Activated naive CD8-positive, alpha-beta T cell (primary cell): ENCODE measurements around the gene COQ3.
A peak's percentile ranks its signal among the peaks of the same experiment; 100 is the strongest.

ENCODE experiments used
- H3K27ac Mint-ChIP-seq: one replicate; pipeline ENCODE4 v1.8.0; 2021; ENCODE audit warnings: mixed read lengths
- H3K27me3 Mint-ChIP-seq: one replicate; pipeline ENCODE4 v1.8.0; 2021; ENCODE audit warnings: mixed read lengths
- H3K36me3 Mint-ChIP-seq: one replicate; pipeline ENCODE4 v1.8.0; 2021; ENCODE audit warnings: mixed read lengths
- H3K4me1 Mint-ChIP-seq: one replicate; pipeline ENCODE4 v1.8.0; 2021; ENCODE audit warnings: low read depth, mixed read lengths
- H3K4me3 Mint-ChIP-seq: one replicate; pipeline ENCODE4 v1.8.0; 2021; ENCODE audit warnings: mild to moderate bottlenecking, mixed read lengths
- H3K9me3 Mint-ChIP-seq: one replicate; pipeline ENCODE4 v1.8.0; 2021; ENCODE audit warnings: low read depth, mixed read lengths

COQ3 gene

GRCh38 chr6:99393698-99394531, at the start of gene COQ3:
COQ3 (minus strand) TSS chr6:99394195; CDS start chr6:99394179, 16 bp downstream.
- H3K4me3 Mint-ChIP-seq: peak within 1 kb of the TSS; percentile 95
- H3K27me3 Mint-ChIP-seq: no peaks in the 10 kb centered on the region
- H3K9me3 Mint-ChIP-seq: no peaks in the 10 kb centered on the region
- H3K27ac Mint-ChIP-seq: peak within 1 kb of the TSS; percentile 93
- H3K4me1 Mint-ChIP-seq: peaks cover 19% of the 10 kb centered on the region
- no peaks in the 10 kb centered on the region for H3K36me3 Mint-ChIP-seq

DNA sequence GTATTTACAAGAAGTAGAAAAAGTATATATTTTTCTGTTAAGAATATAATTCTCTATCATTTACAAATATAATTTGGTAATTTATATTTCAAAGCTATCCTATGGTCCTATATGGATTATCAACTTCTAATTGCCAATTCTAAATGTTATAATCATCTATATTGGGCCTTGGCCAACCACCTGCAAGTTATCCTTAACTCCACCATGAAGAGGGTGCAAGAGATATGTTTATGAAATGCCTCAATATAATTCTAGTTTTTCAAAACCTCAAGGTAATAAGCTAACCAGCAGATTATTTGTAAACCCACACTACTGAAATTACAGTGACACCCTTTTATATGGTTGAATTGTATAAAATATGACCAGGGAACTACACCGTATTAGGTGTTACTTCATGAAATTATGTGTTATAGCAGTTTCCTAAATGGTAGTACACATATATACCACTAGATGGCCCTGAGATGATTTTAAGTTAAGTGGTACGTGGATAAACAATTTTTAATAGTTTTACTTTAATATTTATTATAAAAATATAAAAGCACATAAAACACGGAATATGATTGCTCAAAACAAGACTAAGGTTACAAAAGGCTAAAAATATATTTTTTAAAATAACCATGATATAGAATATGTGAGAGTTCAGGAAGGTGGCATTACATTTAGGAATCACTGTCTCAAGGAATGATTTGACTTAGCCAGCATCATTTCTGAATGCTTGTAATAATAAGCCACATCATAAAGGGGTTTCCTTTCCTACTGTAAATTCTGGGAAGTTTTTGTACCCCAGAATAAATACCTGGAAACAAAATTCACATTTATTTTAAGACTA, 40.9 kb upstream of the COQ3 start:
- Mint-ChIP-seq H3K27ac (no peak overlapping the region), H3K9me3 (no peaks in the 10 kb centered on the region)

DNA sequence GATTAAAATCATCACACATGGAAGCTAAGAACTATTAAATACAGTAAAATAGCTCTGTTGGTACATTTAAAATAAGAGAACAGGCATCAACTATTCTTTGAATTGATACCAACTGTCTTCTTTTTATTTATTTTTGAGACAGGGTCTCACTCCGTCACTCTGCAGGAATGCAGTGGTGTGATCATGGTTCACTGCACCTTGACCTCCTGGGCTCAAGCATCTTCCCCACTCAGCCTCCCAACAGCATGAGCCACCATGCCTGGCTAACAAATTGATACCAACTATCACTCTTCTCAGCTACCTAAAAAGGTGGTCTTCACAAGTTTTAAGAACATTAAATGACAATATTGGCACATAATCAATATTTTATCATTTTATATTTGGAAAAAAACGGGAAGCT, 38.9 kb upstream of the COQ3 start:
- Mint-ChIP-seq H3K27ac (no peak overlapping the region), H3K4me1 (peaks cover 6% of the 10 kb centered on the region), H3K9me3 (no peaks in the 10 kb centered on the region), H3K27me3 (no peaks in the 10 kb centered on the region), H3K36me3 (peaks cover 2% of the 10 kb centered on the region), H3K4me3 (no peak overlapping the region)

More for the DNA sequence above, 40.9 kb upstream of the COQ3 start:
- no peak overlapping the region for H3K4me3 Mint-ChIP-seq
- H3K27me3 Mint-ChIP-seq: no peaks in the 10 kb centered on the region
- peaks cover 2% of the 10 kb centered on the region for H3K36me3 Mint-ChIP-seq
- no peaks in the 10 kb centered on the region for H3K4me1 Mint-ChIP-seq

GRCh38 chr6:99431901-99432300, 37.9 kb upstream of the COQ3 start:
- H3K4me3 Mint-ChIP-seq: no peak overlapping the region
- peaks cover 4% of the 10 kb centered on the region for H3K36me3 Mint-ChIP-seq
- no peaks in the 10 kb centered on the region for H3K9me3 Mint-ChIP-seq
- no peaks in the 10 kb centered on the region for H3K27me3 Mint-ChIP-seq
- peaks cover 15% of the 10 kb centered on the region for H3K4me1 Mint-ChIP-seq
- H3K27ac Mint-ChIP-seq: no peak overlapping the region

- no peak overlapping the region for H3K4me3 Mint-ChIP-seq
- no peaks in the 10 kb centered on the region for H3K27me3 Mint-ChIP-seq
- H3K9me3 Mint-ChIP-seq: no peaks in the 10 kb centered on the region
- H3K36me3 Mint-ChIP-seq: peaks cover 11% of the 10 kb centered on the region
- H3K27ac Mint-ChIP-seq: no peak overlapping the region
- peaks cover 40% of the 10 kb centered on the region for H3K4me1 Mint-ChIP-seq
Observed at GRCh38 chr6:99427988-99428387, 34.0 kb upstream of the COQ3 start.

DNA sequence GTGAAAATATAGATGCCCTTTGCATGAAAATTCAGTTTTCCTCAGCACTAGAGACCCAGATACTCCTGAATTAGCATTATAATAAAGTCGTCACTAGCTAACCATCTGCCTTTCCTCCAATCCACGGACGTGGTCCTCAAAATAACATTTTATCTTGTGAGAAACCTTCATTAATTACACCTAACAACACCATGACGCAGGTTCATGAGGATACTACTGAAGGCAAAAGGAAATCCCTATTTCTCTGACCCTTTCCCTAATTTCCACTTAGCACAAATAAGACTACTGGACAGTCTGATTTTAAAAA, 32.4 kb upstream of the COQ3 start:
- Mint-ChIP-seq H3K36me3 (peaks cover 11% of the 10 kb centered on the region), H3K4me1 (peaks cover 54% of the 10 kb centered on the region), H3K9me3 (no peaks in the 10 kb centered on the region), H3K4me3 (peak overlapping the region; percentile 97), H3K27me3 (no peaks in the 10 kb centered on the region), H3K27ac (peak overlapping the region; percentile 100)

DNA sequence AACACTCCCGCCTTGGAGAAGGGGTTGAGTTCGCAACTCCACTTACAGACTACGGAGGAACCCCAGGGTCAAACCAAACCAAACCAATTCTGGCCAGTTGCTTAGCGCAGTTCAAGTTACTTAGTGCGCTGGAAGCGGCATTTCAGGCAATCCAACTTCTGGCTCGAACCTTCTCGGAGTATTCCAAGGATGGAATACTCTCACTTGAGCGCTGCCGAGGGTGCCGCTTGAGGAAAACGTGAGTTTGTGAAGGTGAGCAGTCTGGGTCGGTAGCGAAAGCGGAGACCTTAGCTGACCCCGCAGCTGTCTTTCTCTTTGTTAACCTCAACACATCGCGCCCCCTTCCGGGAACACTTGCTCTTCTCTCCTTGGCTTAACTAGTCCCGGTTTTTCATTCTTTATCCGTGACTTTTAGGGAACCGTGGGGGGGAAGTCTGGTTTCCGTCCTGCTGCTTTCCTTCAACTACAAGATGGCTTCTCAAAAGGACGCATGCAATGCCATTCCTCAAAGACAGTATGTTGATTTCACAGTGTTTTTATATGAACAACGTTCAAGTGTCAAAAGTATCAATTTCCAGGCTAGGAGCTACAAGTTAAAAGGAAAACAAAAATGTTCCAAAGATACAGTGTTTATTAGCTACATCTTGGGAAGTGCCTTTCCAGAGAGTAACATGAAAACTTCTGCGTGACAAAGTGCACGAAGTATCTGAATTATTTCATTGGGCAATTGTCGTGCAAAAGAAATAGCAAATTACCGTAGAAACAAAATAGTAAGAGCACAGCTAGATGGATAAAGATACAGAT, 31.9 kb upstream of the COQ3 start:
- peaks cover 13% of the 10 kb centered on the region for H3K36me3 Mint-ChIP-seq
- H3K4me1 Mint-ChIP-seq: peaks cover 59% of the 10 kb centered on the region
- no peaks in the 10 kb centered on the region for H3K9me3 Mint-ChIP-seq

DNA sequence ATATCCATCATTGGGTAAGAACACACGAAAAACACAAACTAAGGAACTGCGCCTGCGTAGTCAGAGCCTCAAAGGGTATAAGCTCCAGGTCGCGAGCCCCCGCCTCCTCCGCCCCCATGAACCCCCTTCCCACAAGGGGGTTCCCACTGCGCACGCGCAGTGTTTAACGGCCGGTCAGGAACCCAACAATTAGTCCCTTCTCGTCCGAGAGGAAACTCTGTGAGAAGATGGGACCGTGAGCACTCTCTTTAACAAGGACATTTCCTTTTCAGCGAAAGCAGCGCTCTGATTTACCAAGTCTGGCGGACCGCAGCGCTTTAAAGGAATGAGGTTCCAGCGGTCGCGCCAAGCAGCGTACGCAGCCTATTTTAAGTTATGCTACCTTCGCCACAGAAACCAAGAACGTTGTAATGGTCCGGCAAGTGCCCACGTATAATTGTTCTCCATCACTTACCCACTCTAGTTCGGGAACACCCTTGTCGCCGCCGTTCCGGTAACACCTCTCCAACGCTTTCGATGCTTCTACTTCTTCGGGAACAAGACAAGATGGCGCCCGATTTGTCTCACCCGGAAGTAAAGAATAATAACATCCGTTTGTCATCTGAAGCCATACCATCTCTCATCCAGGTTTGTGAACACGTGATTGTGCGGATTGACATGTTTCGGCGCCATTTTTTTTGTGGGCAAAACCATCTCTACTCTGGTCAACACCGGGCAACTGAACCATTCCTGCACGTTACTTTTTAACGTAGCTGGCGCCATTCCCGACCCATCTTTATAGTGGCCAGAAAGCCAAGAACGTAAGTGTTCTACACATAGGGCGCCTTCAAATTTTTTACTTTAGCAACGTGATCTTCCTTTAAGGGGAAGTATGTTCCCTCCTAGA, 31.0 kb upstream of the COQ3 start, which contains the start of gene PNISR:
Gene PNISR, minus strand, starts transcription at position 548 of the 886 bp plus-strand sequence. CDS start 10,649 bp downstream, outside the sequence.
- peaks cover 68% of the 10 kb centered on the region for H3K4me1 Mint-ChIP-seq

More for the DNA sequence above, 31.9 kb upstream of the COQ3 start:
- Mint-ChIP-seq H3K27ac (peak overlapping the region; percentile 100), H3K4me3 (peak overlapping the region; percentile 97), H3K27me3 (no peaks in the 10 kb centered on the region)

DNA sequence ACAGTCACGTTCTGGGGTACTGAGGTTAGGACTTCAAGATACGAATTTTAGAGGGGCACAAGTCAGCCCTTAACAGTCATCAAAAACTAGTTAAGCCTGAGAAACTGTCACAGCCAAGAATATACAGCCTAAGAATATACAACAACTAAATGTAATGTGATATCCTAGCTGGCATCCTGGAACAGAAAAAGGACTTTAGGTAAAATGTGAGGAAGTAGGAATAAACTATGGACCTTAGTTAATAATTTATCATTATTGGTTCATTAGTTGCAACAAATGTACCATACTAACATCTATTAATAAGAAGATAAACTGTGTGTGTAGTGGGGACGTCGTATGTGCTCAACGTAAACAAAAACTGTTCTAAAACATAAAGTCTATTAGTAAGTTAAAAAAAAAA, 30.0 kb upstream of the COQ3 start:
- H3K9me3 Mint-ChIP-seq: no peaks in the 10 kb centered on the region
- no peaks in the 10 kb centered on the region for H3K27me3 Mint-ChIP-seq
- H3K36me3 Mint-ChIP-seq: peaks cover 13% of the 10 kb centered on the region

More for the DNA sequence above, 31.0 kb upstream of the COQ3 start, which contains the start of gene PNISR:
- Mint-ChIP-seq H3K4me3 (peak within 1 kb of the TSS; percentile 97), H3K36me3 (peaks cover 13% of the 10 kb centered on the region), H3K9me3 (no peaks in the 10 kb centered on the region), H3K27ac (peak within 1 kb of the TSS; percentile 100), H3K27me3 (no peaks in the 10 kb centered on the region)

GRCh38 chr6:99422912-99423311, 28.9 kb upstream of the COQ3 start:
- peak overlapping the region; percentile 97 for H3K4me3 Mint-ChIP-seq
- H3K9me3 Mint-ChIP-seq: no peaks in the 10 kb centered on the region
- no peak overlapping the region for H3K27ac Mint-ChIP-seq
- peaks cover 12% of the 10 kb centered on the region for H3K36me3 Mint-ChIP-seq
- no peaks in the 10 kb centered on the region for H3K27me3 Mint-ChIP-seq
- H3K4me1 Mint-ChIP-seq: peaks cover 75% of the 10 kb centered on the region

More for the DNA sequence above, 30.0 kb upstream of the COQ3 start:
- H3K4me3 Mint-ChIP-seq: peak overlapping the region; percentile 97
- H3K4me1 Mint-ChIP-seq: peaks cover 76% of the 10 kb centered on the region
- H3K27ac Mint-ChIP-seq: peak overlapping the region; percentile 100

- peaks cover 74% of the 10 kb centered on the region for H3K4me1 Mint-ChIP-seq
- H3K27me3 Mint-ChIP-seq: no peaks in the 10 kb centered on the region
- H3K36me3 Mint-ChIP-seq: peaks cover 3% of the 10 kb centered on the region
- peak overlapping the region; percentile 50 for H3K4me3 Mint-ChIP-seq
- H3K27ac Mint-ChIP-seq: peak overlapping the region; percentile 73
- H3K9me3 Mint-ChIP-seq: no peaks in the 10 kb centered on the region
Observed at GRCh38 chr6:99416892-99417767, 23.1 kb upstream of the COQ3 start.

- Mint-ChIP-seq H3K4me1 (peaks cover 72% of the 10 kb centered on the region), H3K36me3 (peaks cover under 1% of the 10 kb centered on the region), H3K27ac (peak overlapping the region; percentile 38), H3K9me3 (no peaks in the 10 kb centered on the region), H3K27me3 (no peaks in the 10 kb centered on the region), H3K4me3 (peak overlapping the region; percentile 23)
Observed at GRCh38 chr6:99416226-99416625, 22.2 kb upstream of the COQ3 start.

DNA sequence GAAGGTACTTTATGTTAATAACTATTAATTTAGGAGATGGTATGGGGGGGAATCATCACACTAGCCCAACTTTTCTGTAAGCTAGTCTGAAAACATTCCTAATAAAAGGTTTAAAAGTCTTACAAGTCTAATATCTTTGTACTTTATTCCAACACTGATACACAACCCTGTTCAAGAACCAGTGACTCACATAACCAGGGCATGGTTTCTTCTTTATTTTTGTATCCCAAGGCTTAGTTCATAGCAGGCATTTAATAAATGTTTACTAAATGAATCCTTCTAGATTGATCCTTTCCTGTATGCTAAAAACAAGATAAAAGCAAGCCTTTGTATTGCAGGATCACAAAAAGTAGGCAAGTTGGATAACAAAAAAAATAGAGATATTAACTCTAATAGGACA, 21.5 kb upstream of the COQ3 start:
- Mint-ChIP-seq H3K27ac (peak overlapping the region; percentile 50), H3K4me1 (peaks cover 70% of the 10 kb centered on the region), H3K36me3 (no peaks in the 10 kb centered on the region), H3K27me3 (no peaks in the 10 kb centered on the region), H3K4me3 (no peak overlapping the region), H3K9me3 (no peaks in the 10 kb centered on the region)
